ENCODE measurements around the gene EIF2AK3.

Gene EIF2AK3

DNA sequence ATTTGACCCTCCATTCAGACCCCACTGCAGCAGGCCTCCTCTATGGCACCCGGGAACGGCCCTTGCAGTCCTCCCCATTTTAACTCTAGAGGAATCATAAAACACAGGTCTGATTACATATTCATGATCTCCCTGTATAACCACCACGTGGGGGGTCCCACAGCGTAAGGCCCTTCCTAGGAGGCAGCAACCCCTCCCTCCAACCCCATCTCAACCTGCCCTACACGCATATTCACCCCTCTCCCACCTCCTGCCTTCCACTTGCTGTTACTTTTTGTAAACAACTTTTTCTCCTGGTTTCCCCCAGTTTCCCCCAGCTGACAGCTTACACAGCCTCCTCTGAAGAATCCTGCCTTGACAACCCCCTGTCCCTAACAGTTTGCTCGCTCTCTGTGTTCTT is 89.6 kb downstream of the EIF2AK3 start:
- DNase-seq: no peak

DNA sequence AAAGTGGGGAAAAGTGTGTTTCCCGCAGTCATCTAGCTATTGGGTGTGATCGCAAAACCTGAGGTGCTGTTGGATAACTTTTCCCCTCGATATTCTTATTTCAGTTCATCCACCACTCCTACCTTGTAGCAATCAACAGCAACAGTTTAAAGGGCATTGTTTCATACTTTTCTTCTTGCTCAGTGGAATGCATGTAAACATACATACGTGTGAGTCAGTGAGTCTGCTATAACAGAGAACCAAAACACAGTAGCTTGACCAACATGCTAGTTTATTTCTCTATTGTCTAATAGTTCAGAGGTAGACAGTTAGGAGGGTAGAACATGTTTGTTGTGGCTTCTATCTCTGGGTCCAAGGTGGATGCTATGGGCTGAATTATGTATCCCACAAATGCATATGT is 97.2 kb downstream of the EIF2AK3 start:
- DNase-seq: no peak

DNA sequence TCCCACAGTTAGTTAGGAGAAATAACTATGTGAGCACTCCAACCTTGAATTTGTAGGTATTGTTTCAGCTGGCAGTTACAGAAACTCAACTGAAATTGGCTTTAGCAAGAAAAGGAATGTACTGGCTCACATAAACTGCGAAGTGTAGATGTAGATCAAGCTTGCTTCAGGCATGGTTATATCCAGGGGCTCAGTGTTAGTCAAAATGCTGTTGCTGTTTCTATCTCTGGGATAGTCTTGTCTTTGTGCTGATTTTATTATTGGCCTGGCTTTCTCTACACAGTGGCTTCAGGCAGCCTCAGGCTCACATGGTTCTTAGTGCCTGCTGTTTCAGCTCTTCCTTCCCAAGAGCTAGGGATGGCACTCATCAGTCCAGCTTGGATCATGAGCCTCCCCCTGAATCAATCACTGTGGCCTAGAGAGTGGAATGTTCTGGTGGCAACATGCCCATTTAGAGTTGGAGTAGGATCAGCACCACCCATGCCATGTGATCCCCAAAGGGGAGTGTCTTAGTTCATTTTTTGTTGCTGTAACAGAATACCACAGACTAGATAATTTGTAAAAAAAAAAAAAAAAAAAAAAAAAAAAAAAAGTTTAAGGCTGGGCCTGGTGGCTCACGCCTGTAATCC is 105.7 kb downstream of the EIF2AK3 start:
- no peak for DNase-seq

DNA sequence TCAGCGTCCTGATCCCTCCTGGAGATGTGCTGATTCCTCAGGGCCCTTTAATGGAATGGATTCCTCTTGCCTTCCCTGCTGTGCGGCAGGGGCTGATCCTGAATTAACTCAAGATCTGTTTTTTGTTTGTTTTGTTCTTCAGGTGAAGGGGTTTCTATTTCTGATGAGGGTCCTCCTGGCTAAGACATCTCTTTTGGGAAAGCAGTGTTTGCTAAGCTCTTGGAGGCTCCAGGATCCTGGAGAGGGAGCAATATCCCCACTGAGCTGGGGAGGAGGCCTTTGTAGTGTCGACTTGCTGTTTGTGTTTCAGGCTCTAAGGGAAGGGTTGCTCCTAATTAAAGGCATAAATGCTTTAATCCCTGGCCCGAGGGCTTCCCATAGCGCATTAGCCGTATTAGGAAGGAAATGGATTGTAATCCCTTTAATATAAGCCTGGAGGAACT is 109.5 kb downstream of the EIF2AK3 start:
- peak; percentile 79 for DNase-seq
